Motor neuron (in vitro differentiated cells): ENCODE data around the gene DCLRE1B. TPM values are rescaled to one million over a fixed set of nuclear protein-coding genes. Genes with fewer than 3 reads are reported as not detected.

Experiments
- ATAC-seq, 8 experiments: fragments of 200-7000 bp; cut with Tn5 transposase; replicated peaks in 6 of 8; 2 replicates each; pipeline ENCODE4 v1.8.0; 2021; ENCODE audit warnings: mild to moderate bottlenecking in 8 of 8, moderate library complexity in 8 of 8
- H3K27ac ChIP-seq, 2 donors: fragments of 250-450 bp; sonication (Bioruptor Pico); 2 replicates each; pipeline ENCODE4 v1.9.0; 2021; ENCODE audit warnings: antibody characterized with exemption in 2 of 2, mild to moderate bottlenecking in 2 of 2, moderate library complexity in 1 of 2
- H3K4me1 ChIP-seq, 2 donors: fragments of 250-450 bp; sonication (Bioruptor Pico); replicated peaks in 1 of 2; 2 replicates each; pipeline ENCODE4 v1.6.1; 2021; ENCODE audit warnings: antibody characterized with exemption in 2 of 2, mild to moderate bottlenecking in 2 of 2, moderate library complexity in 1 of 2
- H3K4me3 ChIP-seq, 5 donors: fragments of 250-450 bp; sonication (Bioruptor Pico); 2 replicates each; pipeline ENCODE4 v1.9.0; 2021; ENCODE audit warnings: antibody characterized with exemption in 5 of 5, mild to moderate bottlenecking in 5 of 5, moderate library complexity in 4 of 5
- WGBS, 10 experiments: fragments of 450-650 bp; shearing (Covaris generic); methylation state at CpG; one replicate each; pipeline ENCODE4 v1.0.0; 2022; 5-methylcytosine and 5-hydroxymethylcytosine counted together
- in situ Hi-C, 9 experiments: fragments of 400-800 bp; cut with MboI; loops; one replicate each; pipeline ENCODE4 v1.15.0; 2021; ENCODE audit warnings: low sequenced_read_pairs in 9 of 9, low pct_unique_long_range_greater_than_20kb in 2 of 9; ENCODE audit not compliant: unreplicated experiment in 9 of 9
- total RNA-seq, 8 experiments: library from RNA; unstranded; fragments of 300-600 nt; gene quantifications; 2 replicates each; pipeline versions ENCODE4 v1.2.3 to v1.2.4, GENCODE V29; 2022

DCLRE1B gene
- total RNA-seq = 10 to 100 TPM in 1 of 8 experiments, 1 to 10 TPM in 7; 1.6 to 14.2 (median 6.4) TPM

DNA sequence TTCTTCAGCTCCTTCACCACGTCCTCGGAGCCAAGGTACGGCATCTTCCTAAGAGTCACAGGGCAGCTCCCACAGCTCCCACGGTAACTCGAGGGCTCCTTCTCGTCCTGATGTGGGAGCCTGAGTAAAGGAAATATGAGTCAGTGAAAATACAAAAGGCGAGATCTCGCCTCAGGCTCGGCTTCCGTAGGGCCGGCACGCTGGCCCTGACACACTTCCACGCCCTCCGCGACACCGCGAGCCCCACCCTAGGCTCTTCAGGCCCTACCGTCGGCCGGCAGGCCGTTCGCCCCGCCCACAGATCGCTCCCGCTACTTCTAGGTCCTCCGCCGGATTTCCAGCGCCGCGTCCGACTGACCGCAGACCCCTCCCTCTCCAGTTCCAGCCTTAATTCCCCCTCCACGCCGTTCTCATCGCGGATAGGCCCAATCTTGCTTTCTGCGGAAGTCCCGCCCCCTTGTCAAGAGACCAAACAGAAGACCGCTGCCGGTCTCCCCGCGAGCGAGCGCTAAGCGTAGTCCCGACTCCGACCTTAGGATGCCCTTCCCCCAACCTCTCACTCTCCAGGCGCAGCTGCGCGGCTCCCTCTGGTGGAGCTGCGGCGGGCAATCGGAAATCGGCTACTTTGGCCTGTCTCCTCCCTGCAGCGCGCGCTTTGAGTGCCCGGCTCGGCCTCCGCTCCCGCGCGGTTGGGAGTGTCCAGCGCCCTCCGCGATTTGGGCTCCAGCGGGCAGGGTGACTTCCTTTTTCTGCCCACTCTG is at the start of gene DCLRE1B, which contains the start of gene AP4B1:
DCLRE1B (plus strand) TSS at position 653 of the 761 bp plus-strand sequence. CDS start 261 bp downstream, outside the sequence.
AP4B1 (minus strand) TSS at position 126 of the 761 bp plus-strand sequence; CDS start at position 44, 82 bp downstream.
- in situ Hi-C loops = loop anchor here in 1 of 9 experiments (25.0 kb wide), 1 partner anchor 93 kb away; the partner anchor contains the start of gene RSBN1
- ATAC-seq = peak; percentile 88 to 93 (median 92)
- peak within 1 kb of the TSS; percentile 48 to 71 (median 58) for H3K4me3 ChIP-seq
- 0 to 4% (median 0%) methylated on average over 5 to 23 of the region's 67 CpGs; no CpG with 5 or more reads in 2 of the 10 experiments for WGBS, 10 experiments
- peaks cover 10 to 14% of the 10 kb centered on the region in 2 donors for H3K4me1 ChIP-seq
- H3K27ac ChIP-seq = peak within 1 kb of the TSS; percentile 88 to 90

GRCh38 chr1:113855630-113856400 is 49.3 kb upstream of the DCLRE1B start:
- no peak for ATAC-seq
- H3K4me3 ChIP-seq = no peak overlapping the region
- in situ Hi-C loops = no loop called here
- 38 to 100% (median 86%) methylated on average over 1 to 4 of the region's 4 CpGs; no CpG with 5 or more reads in 1 of the 10 experiments for WGBS, 10 experiments
- no peak overlapping the region for H3K27ac ChIP-seq
- H3K4me1 ChIP-seq = no peaks in the 10 kb centered on the region

DNA sequence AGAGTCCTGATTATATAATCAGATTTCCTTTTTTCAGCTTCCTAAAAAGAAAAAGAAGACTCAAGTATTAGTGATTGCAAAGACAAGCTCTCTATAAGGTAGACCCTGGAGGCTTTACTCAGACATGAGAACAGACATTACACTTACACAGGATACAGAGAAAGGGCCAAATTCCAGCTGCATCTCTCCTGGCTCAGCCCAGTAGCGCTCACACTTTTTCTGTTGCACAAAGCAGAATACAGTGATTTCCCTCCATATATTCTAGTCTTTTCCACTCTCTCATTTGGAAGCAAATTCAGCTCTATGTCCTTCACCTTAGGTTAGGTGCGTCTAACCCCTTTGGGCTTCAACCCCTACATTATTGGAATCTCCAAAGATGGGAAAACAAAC is 48.7 kb upstream of the DCLRE1B start:
- WGBS, 10 experiments = 31 to 100% (median 87%) methylated on average over 1 to 2 of the region's 2 CpGs; no CpG with 5 or more reads in 2 of the 10 experiments
- in situ Hi-C loops = no loop called here
- ATAC-seq = no peak

GRCh38 chr1:113857776-113858175 is 47.4 kb upstream of the DCLRE1B start:
- WGBS, 10 experiments = 61 to 92% (median 73%) methylated on average over 2 to 3 of the region's 3 CpGs
- H3K4me1 ChIP-seq = no peaks in the 10 kb centered on the region
- no peak for ATAC-seq
- no peak overlapping the region for H3K27ac ChIP-seq
- in situ Hi-C loops = no loop called here
- no peak overlapping the region for H3K4me3 ChIP-seq

More for the DNA sequence above, 48.7 kb upstream of the DCLRE1B start:
- no peaks in the 10 kb centered on the region for H3K4me1 ChIP-seq
- H3K27ac ChIP-seq = no peak overlapping the region
- no peak overlapping the region for H3K4me3 ChIP-seq

DNA sequence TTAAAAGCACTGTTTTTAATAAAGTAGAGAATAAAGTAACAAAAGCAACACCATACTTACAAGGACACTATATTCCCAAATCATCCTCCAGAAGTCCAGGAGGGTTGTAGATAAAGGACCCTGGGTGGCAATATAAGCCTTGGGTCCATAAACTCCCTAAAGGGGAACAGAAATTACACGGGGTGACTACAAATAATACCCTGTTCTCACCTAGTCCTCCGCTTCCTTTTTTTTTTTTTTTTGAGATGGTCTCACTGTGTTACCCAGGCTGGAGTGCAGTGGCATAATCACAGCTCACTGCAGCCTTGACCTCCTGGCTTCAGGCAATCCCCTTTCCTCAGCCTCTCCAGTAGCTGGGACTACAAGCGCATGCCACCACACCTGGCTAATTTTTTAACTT is 46.7 kb upstream of the DCLRE1B start:
- no peak overlapping the region for H3K4me3 ChIP-seq
- H3K4me1 ChIP-seq = no peaks in the 10 kb centered on the region
- no peak for ATAC-seq
- H3K27ac ChIP-seq = no peak overlapping the region
- in situ Hi-C loops = no loop called here
- 57 to 97% (median 84%) methylated on average over 2 to 3 of the region's 3 CpGs; no CpG with 5 or more reads in 1 of the 10 experiments for WGBS, 10 experiments

GRCh38 chr1:113858982-113859381 is 46.1 kb upstream of the DCLRE1B start:
- in situ Hi-C loops = no loop called here
- no peak overlapping the region for H3K27ac ChIP-seq
- no peaks in the 10 kb centered on the region for H3K4me1 ChIP-seq
- 40 to 100% (median 78%) methylated on average over 1 of the region's 1 CpG; no CpG with 5 or more reads in 2 of the 10 experiments for WGBS, 10 experiments
- H3K4me3 ChIP-seq = no peak overlapping the region
- ATAC-seq = peak in 1 of 8 experiments; percentile 21

GRCh38 chr1:113859478-113860175 is 45.5 kb upstream of the DCLRE1B start:
- 22 to 94% (median 83%) methylated on average over 1 to 3 of the region's 3 CpGs; no CpG with 5 or more reads in 1 of the 10 experiments for WGBS, 10 experiments
- H3K4me3 ChIP-seq = no peak overlapping the region
- ATAC-seq = no peak
- H3K27ac ChIP-seq = no peak overlapping the region
- in situ Hi-C loops = no loop called here
- no peaks in the 10 kb centered on the region for H3K4me1 ChIP-seq

DNA sequence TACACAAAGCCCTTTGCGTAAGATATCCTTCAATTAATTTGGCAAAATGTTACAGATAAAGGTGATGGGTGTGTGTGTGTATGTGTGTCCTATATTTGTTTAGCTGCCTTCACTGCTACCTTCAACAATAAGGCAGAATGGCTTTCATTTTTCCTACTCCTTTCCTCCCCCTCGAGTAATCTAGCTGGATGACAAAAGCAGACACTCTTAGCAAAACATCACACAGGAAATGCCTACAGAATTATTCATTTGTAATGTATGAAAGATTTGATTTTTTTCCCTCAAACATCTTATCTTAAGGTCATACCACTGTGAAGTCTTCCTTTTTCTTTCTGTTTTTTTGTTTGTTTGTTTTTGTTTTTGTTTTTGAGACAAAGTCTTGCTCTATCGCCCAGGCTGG is 44.2 kb upstream of the DCLRE1B start:
- Histone ChIP-seq H3K4me3 (no peak overlapping the region), H3K27ac (no peak overlapping the region), H3K4me1 (no peaks in the 10 kb centered on the region)
- ATAC-seq = no peak
- in situ Hi-C loops = no loop called here
- WGBS, 10 experiments = 50 to 91% (median 67%) methylated on average over 2 to 3 of the region's 3 CpGs

DNA sequence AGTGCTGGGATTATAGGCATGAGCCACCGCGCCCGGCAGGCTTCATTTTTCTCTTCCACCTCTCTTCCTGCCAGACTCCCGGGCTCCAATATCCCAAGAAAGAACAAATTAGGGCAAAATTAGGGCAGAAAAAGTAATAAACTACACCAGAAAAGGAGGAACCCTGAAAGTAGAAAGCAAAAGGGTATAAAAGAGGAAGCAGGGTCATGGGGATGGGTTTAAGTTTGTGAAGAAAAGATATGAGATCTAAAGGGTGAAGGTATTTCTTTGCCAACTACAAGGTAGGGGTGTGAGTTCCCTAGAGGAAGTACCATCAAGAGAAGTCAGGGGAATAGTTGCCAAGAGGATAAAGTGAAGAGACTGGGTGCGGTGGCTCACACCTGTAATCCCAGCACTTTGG is 43.5 kb upstream of the DCLRE1B start:
- WGBS, 10 experiments = 60 to 98% (median 92%) methylated on average over 2 to 5 of the region's 5 CpGs; no CpG with 5 or more reads in 3 of the 10 experiments
- Histone ChIP-seq H3K27ac (no peak overlapping the region), H3K4me1 (no peaks in the 10 kb centered on the region), H3K4me3 (no peak overlapping the region)
- ATAC-seq = no peak
- in situ Hi-C loops = no loop called here

- no peak for ATAC-seq
- Histone ChIP-seq H3K4me1 (no peaks in the 10 kb centered on the region), H3K4me3 (no peak overlapping the region), H3K27ac (no peak overlapping the region)
- WGBS, 10 experiments = 40 to 100% (median 83%) methylated on average over 1 to 3 of the region's 4 CpGs; no CpG with 5 or more reads in 2 of the 10 experiments
- in situ Hi-C loops = no loop called here
Observed at GRCh38 chr1:113868387-113869083, 36.6 kb upstream of the DCLRE1B start.

DNA sequence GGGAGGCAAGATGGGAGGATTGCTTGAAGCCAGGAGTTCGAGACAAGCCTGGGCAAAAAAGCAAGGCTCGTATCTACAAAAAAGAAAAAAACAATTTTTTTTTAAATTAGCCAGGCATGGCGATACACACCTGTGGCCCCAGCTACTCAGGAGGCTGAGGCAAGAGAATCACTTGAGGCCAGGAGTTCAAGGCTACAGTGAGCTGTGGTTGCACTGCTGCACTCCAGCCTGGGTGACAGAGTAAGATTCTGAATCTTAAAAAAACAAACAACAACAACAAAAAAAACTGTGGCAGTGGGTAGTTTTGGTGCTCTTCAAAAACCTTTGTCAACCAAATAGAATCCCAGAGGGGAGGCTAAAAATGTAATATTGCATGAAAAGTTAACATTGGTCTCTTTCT is 34.3 kb upstream of the DCLRE1B start:
- Histone ChIP-seq H3K4me3 (no peak overlapping the region), H3K4me1 (no peaks in the 10 kb centered on the region), H3K27ac (no peak overlapping the region)
- in situ Hi-C loops = no loop called here
- ATAC-seq = no peak
- 41 to 100% (median 80%) methylated on average over 1 to 3 of the region's 3 CpGs; no CpG with 5 or more reads in 3 of the 10 experiments for WGBS, 10 experiments

DNA sequence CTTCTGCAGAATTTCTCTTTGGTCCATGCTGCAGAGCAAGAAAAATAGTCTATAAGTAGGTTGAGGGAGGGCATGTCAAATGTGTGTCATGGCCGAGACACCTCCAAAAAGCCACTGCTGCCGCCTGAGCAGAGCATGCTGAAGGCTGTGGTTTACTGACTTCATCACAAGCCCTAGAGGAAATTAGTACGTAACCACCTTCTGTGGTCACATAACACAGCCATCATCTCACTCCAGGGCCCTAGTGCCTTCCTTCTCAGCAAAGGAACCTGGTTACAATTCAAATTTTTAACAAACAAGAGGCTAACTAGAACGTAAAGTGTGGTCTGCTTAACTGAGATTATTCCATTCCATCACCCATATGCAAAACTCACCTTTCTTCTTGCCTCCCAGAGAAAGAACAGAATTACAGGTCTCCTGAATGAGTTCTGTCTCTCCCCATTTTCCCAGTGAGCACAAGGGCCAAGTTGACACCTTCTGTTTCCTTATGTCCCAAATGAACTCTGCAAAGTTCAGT is 33.5 kb upstream of the DCLRE1B start, which contains the start of gene PTPN22:
PTPN22 (minus strand) TSS at position 116 of the 517 bp plus-strand sequence.
- 0 to 91% (median 85%) methylated on average over 1 to 4 of the region's 4 CpGs; no CpG with 5 or more reads in 3 of the 10 experiments for WGBS, 10 experiments
- ATAC-seq = peak in 1 of 8 experiments; percentile 43
- Histone ChIP-seq H3K27ac (no peak within 1 kb of the TSS), H3K4me3 (no peak within 1 kb of the TSS), H3K4me1 (no peaks in the 10 kb centered on the region)
- in situ Hi-C loops = no loop called here
